Ovary (tissue), 9 donors: ENCODE measurements around the gene PAK5. TPM values are rescaled to one million over a fixed set of nuclear protein-coding genes. Genes with fewer than 3 reads are reported as not detected.

Experiments used
- DNase-seq, 5 donors: peaks; one replicate each; pipeline ENCODE4 v3.0.0-alpha.2; 2019 to 2020
- H3K27ac ChIP-seq, 2 donors: fragments of 200-600 bp; one replicate each; pipeline versions ENCODE4 v1.5.1 to v1.8.0; 2019 to 2022
- H3K27me3 ChIP-seq: fragments of 200-600 bp; one replicate; pipeline ENCODE4 v1.8.0; 2022
- H3K36me3 ChIP-seq: fragments of 200-600 bp; sonication (generic); one replicate; pipeline ENCODE4 v1.5.1; 2019
- H3K4me1 ChIP-seq: one replicate; pipeline ENCODE4 v1.8.1; 2013; ENCODE audit warnings: mild to moderate bottlenecking, moderate library complexity; ENCODE audit not compliant: insufficient read depth
- H3K4me3 ChIP-seq: fragments of 200-600 bp; sonication (generic); one replicate; pipeline ENCODE4 v1.5.1; 2017
- H3K9me3 ChIP-seq, 2 donors: fragments of 200-600 bp in 1 of 2; sonication (generic) in 1 of 2; one replicate each; pipeline versions ENCODE4 v1.5.1 to v1.8.1; 2013 to 2019; ENCODE audit warnings: mild to moderate bottlenecking in 1 of 2, moderate library complexity in 1 of 2
- CTCF ChIP-seq, 3 donors: fragments of 450-650 bp in 2 of 3; fragments of 200-600 bp in 1 of 3; IDR thresholded peaks; one replicate each; pipeline versions ENCODE4 v1.5.1 to v1.8.0; 2016 to 2022; ENCODE audit warnings: antibody characterized with exemption in 3 of 3, mild to moderate bottlenecking in 1 of 3
- EP300 ChIP-seq: sonication (generic); formaldehyde crosslinking; IDR thresholded peaks from one replicate; pipeline ENCODE4 v1.6.1; 2017; ENCODE audit warnings: antibody characterized with exemption
- POLR2A ChIP-seq: fragments of 450-650 bp; IDR thresholded peaks from one replicate; pipeline ENCODE4 v1.6.1; 2017; ENCODE audit warnings: antibody characterized with exemption, mild to moderate bottlenecking, moderate library complexity
- WGBS, 3 donors: extraction: QIAGEN DNeasy Blood & Tissue Kit in 1 of 3; methylation state at CpG; one replicate each; pipeline versions ENCODE4 v1.1.5 to v1.1.7; 2013 to 2017; 5-methylcytosine and 5-hydroxymethylcytosine counted together
- intact Hi-C, 4 donors: fragments of 100-400 bp; cut with DNase I; formaldehyde crosslinking; loops; one replicate each; pipeline versions ENCODE4 v1.11.0 to v1.15.1; 2022 to 2023
- polyA plus RNA-seq, 2 donors: library from polyadenylated mRNA; stranded (reverse); fragments of 200-250 nt in 1 of 2; fragments of 350-450 nt in 1 of 2; fragmentation: Illumina TruSeq in 1 of 2; extraction: RNeasy Lipid Tissue Mini Kit (QIAGEN cat#74804) in 1 of 2; gene quantifications; one replicate each; pipeline ENCODE4 v1.2.3, GENCODE V29; 2013 to 2014
- total RNA-seq, 7 donors: library from RNA; depleted of rRNA in 2 of 7; stranded (reverse); fragments of >200 nt in 2 of 7; fragmentation: NEBNext Ultra II Directional in 3 of 7; extraction: Animal tissue kit (Norgen Biotek cat#: 25700) in 3 of 7; gene quantifications; one replicate each; pipeline versions ENCODE4 v1.1.0 to v1.2.4, GENCODE V29; 2016 to 2023
- donor health status: DM: no; HTN: no; CAD: no; lungs with moderate emphysema.
- donor health status: DM: no; HTN: no; CAD: no.
- donor health status: Bipolar disorder and iron deficiency.
- donor health status: DM: yes; HTN: yes; CAD: no.
- donor health status: DM: no; HTN: no; CAD: no.
- donor health status: DM: yes; HTN: yes; CAD: no.

The PAK5 gene
- total and polyA plus RNA-seq, 9 donors = under 0.01 to 0.47 (median 0.10) TPM; not detected in 2

GRCh38 chr20:9742821-9743220, 96.1 kb downstream of the PAK5 start:
- H3K9me3 ChIP-seq = no peaks in the 10 kb centered on the region
- no peak overlapping the region for H3K27ac ChIP-seq
- intact Hi-C loops = no loop called here
- H3K27me3 ChIP-seq = no peaks in the 10 kb centered on the region
- 74 to 90% (median 81%) methylated on average over 5 of the region's 5 CpGs for WGBS, 3 donors
- no peak for DNase-seq
- no peaks in the 10 kb centered on the region for H3K4me1 ChIP-seq
- TF ChIP-seq POLR2A (no peak), EP300 (no peak), CTCF (IDR thresholded peaks at IDR 0.05) (no peak)
- H3K4me3 ChIP-seq = no peak overlapping the region
- H3K36me3 ChIP-seq = no peaks in the 10 kb centered on the region

- intact Hi-C loops = no loop called here
- no peak overlapping the region for H3K27ac ChIP-seq
- no peak overlapping the region for H3K4me3 ChIP-seq
- H3K9me3 ChIP-seq = no peaks in the 10 kb centered on the region
- no peak for TF ChIP-seq EP300
- no peak for TF ChIP-seq POLR2A
- no peak for TF ChIP-seq CTCF (IDR thresholded peaks at IDR 0.05)
- H3K4me1 ChIP-seq = no peaks in the 10 kb centered on the region
- H3K27me3 ChIP-seq = no peaks in the 10 kb centered on the region
- WGBS, 3 donors = 80 to 90% (median 89%) methylated on average over 3 of the region's 3 CpGs
- no peak for DNase-seq
- H3K36me3 ChIP-seq = no peaks in the 10 kb centered on the region
Measured at GRCh38 chr20:9741996-9742395, 96.9 kb downstream of the PAK5 start.

- WGBS, 3 donors = 76 to 86% (median 82%) methylated on average over 5 of the region's 5 CpGs
- Histone ChIP-seq H3K27ac (no peak overlapping the region), H3K4me3 (no peak overlapping the region), H3K9me3 (no peaks in the 10 kb centered on the region), H3K27me3 (no peaks in the 10 kb centered on the region), H3K36me3 (no peaks in the 10 kb centered on the region), H3K4me1 (no peaks in the 10 kb centered on the region)
- no peak for DNase-seq
- intact Hi-C loops = no loop called here
- TF ChIP-seq CTCF (IDR thresholded peaks at IDR 0.05) = no peak
- no peak for TF ChIP-seq POLR2A
- no peak for TF ChIP-seq EP300
Measured at GRCh38 chr20:9740486-9740885, 98.4 kb downstream of the PAK5 start.

GRCh38 chr20:9739991-9740390, 98.9 kb downstream of the PAK5 start:
- Histone ChIP-seq H3K27me3 (no peaks in the 10 kb centered on the region), H3K9me3 (no peaks in the 10 kb centered on the region), H3K27ac (no peak overlapping the region), H3K4me1 (no peaks in the 10 kb centered on the region), H3K36me3 (no peaks in the 10 kb centered on the region), H3K4me3 (no peak overlapping the region)
- TF ChIP-seq EP300 (no peak), CTCF (IDR thresholded peaks at IDR 0.05) (no peak), POLR2A (no peak)
- WGBS, 3 donors = 82 to 88% (median 84%) methylated on average over 4 of the region's 4 CpGs
- intact Hi-C loops = no loop called here
- DNase-seq = no peak

- intact Hi-C loops = no loop called here
- Histone ChIP-seq H3K9me3 (no peaks in the 10 kb centered on the region), H3K4me1 (no peaks in the 10 kb centered on the region), H3K36me3 (no peaks in the 10 kb centered on the region), H3K27ac (no peak overlapping the region), H3K4me3 (no peak overlapping the region), H3K27me3 (no peaks in the 10 kb centered on the region)
- no peak for DNase-seq
- TF ChIP-seq POLR2A = no peak
- WGBS, 3 donors = 84 to 93% (median 85%) methylated on average over 2 of the region's 2 CpGs
Measured at GRCh38 chr20:9736373-9736772, 102.5 kb downstream of the PAK5 start.
